ENCODE data around the gene CMSS1. TPM values are rescaled to one million over a fixed set of nuclear protein-coding genes. Genes with fewer than 3 reads are reported as not detected.
"Not testable (repeated sequence)": the region's sequence is repeated elsewhere in the genome, so short reads cannot be mapped to it uniquely, and the experiment has no call there.

Gene CMSS1
- total and polyA plus RNA-seq, 2 of the 13 experiments (the other 11 are each of a cell fraction or from before 2014, with no cell fraction given) = 6.4 to 48.7 TPM

DNA sequence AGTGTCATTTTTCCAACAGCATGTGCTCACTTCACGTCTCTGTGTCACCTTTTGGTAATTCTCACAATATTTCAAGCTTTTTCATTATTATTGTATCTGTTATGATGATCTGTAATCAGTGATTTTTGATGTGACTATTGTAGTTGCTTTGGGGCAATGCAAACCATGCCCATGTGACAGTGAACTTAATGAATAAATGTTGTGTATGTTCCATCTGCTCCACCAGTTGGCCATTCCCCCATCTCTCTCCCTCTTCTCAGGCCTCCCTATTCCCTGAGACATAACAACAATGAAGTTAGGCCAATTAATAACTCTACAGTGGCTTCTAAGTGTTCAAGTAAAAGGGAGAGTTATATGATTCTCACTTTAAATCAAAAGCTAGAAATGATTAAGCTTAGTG, 410.6 kb downstream of the CMSS1 start:
- intact Hi-C loops (cut with micrococcal nuclease; ENCODE audit: unreplicated experiment) = no loop called here
- TF ChIP-seq, protein P1, sequence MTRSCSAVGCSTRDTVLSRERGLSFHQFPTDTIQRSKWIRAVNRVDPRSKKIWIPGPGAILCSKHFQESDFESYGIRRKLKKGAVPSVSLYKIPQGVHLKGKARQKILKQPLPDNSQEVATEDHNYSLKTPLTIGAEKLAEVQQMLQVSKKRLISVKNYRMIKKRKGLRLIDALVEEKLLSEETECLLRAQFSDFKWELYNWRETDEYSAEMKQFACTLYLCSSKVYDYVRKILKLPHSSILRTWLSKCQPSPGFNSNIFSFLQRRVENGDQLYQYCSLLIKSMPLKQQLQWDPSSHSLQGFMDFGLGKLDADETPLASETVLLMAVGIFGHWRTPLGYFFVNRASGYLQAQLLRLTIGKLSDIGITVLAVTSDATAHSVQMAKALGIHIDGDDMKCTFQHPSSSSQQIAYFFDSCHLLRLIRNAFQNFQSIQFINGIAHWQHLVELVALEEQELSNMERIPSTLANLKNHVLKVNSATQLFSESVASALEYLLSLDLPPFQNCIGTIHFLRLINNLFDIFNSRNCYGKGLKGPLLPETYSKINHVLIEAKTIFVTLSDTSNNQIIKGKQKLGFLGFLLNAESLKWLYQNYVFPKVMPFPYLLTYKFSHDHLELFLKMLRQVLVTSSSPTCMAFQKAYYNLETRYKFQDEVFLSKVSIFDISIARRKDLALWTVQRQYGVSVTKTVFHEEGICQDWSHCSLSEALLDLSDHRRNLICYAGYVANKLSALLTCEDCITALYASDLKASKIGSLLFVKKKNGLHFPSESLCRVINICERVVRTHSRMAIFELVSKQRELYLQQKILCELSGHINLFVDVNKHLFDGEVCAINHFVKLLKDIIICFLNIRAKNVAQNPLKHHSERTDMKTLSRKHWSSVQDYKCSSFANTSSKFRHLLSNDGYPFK (CRISPR knock-in tag; IDR thresholded peaks at IDR 0.05; ENCODE audit: borderline replicate concordance) = no peak
- TF ChIP-seq NFYC (CRISPR knock-in tag; IDR thresholded peaks at IDR 0.05) = no peak
- no peak for TF ChIP-seq ZNF251 (CRISPR knock-in tag; IDR thresholded peaks at IDR 0.05)
- TF ChIP-seq ZNF891 (CRISPR knock-in tag; IDR thresholded peaks at IDR 0.05) = no peak
- no peak for TF ChIP-seq ZFYVE20 (CRISPR knock-in tag; IDR thresholded peaks at IDR 0.05; ENCODE audit: borderline replicate concordance, low read depth)
- TF ChIP-seq HDAC2 (CRISPR knock-in tag; IDR thresholded peaks at IDR 0.05) = no peak
- Histone ChIP-seq H3K79me2 (ENCODE audit: insufficient read depth, low read length) (no peaks in the 10 kb centered on the region), H2AFZ (ENCODE audit: low read length) (no peak overlapping the region), H3K9me3 (ENCODE audit: low read length) (no peaks in the 10 kb centered on the region), H3K36me3 (replicated peaks in 1 of 2; ENCODE audit: control insufficient read depth in 1 of 2, insufficient read depth in 2 of 2, low read length in 2 of 2) (no peaks in the 10 kb centered on the region), H3K27ac (ENCODE audit: extremely low read length, insufficient read depth, low read length) (no peak overlapping the region), H3K4me1 (ENCODE audit: insufficient read depth, low read length) (peaks cover 12% of the 10 kb centered on the region), H4K20me1 (ENCODE audit: insufficient read depth, low read length) (no peaks in the 10 kb centered on the region), H3K9ac (ENCODE audit: insufficient read depth, low read depth, low read length) (no peak overlapping the region), H3K4me2 (ENCODE audit: low read depth, low read length) (no peak overlapping the region), H3K4me3 (replicated peaks in 1 of 3; ENCODE audit: insufficient read depth in 1 of 3, low read depth in 2 of 3, low read length in 3 of 3) (no peak overlapping the region), H3K27me3 (ENCODE audit: control insufficient read depth in 1 of 2, insufficient read depth in 2 of 2, low read length in 2 of 2) (no peaks in the 10 kb centered on the region)
- ChIA-PET CTCF (ENCODE audit: low intra/inter-chr PET ratio, low total read pairs) (no interaction called here), POLR2A (no interaction called here)
- ATAC-seq = no peak
- BruUV-seq (replicated peaks) = no TSS peak
- WGBS (ENCODE audit: low lambda C conversion rate) = 52% methylated on average over 1 of the region's 1 CpG
- in situ Hi-C loops (cut with HindIII; ENCODE audit: extremely low pct_ligation_motif_present, low pct_unique_long_range_greater_than_20kb) = no loop called here
- no peak for DNase-seq (ENCODE audit: low spot score)
- no peak for FAIRE-seq

DNA sequence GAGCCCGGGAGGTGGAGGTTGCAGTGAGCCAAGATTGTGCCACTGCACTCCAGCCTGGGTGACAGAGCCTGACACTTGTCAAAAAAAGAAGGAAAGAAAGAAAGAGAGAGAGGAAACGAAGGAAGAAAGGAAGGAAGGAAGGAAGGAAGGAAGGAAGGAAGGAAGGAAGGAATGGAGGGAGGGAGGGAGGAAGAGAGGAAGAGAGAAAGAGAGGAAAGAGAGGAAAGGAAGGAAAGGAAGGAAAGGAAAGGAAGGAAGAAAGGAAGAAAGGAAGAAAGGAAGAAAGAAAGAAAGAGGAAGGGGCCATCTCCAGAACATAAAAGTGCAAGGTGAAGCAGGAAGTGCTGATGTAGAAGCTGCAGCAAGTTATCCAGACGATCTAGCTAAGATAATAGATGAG, 411.5 kb downstream of the CMSS1 start:
- FAIRE-seq; in situ Hi-C loops (cut with HindIII; ENCODE audit: extremely low pct_ligation_motif_present, low pct_unique_long_range_greater_than_20kb): not testable (repeated sequence)

More for the DNA sequence above, 411.5 kb downstream of the CMSS1 start:
- H3K4me1 ChIP-seq (ENCODE audit: insufficient read depth, low read length) = peaks cover 18% of the 10 kb centered on the region
- H3K36me3 ChIP-seq (replicated peaks in 1 of 2; ENCODE audit: control insufficient read depth in 1 of 2, insufficient read depth in 2 of 2, low read length in 2 of 2); BruUV-seq (replicated peaks); CTCF ChIA-PET (ENCODE audit: low intra/inter-chr PET ratio, low total read pairs); H3K27me3 ChIP-seq (ENCODE audit: control insufficient read depth in 1 of 2, insufficient read depth in 2 of 2, low read length in 2 of 2); intact Hi-C loops (cut with micrococcal nuclease; ENCODE audit: unreplicated experiment); H2AFZ ChIP-seq (ENCODE audit: low read length); H3K79me2 ChIP-seq (ENCODE audit: insufficient read depth, low read length); H3K9ac ChIP-seq (ENCODE audit: insufficient read depth, low read depth, low read length); H3K4me2 ChIP-seq (ENCODE audit: low read depth, low read length); ATAC-seq; H3K27ac ChIP-seq (ENCODE audit: extremely low read length, insufficient read depth, low read length); DNase-seq (ENCODE audit: low spot score); H3K4me3 ChIP-seq (replicated peaks in 1 of 3; ENCODE audit: insufficient read depth in 1 of 3, low read depth in 2 of 3, low read length in 3 of 3); H3K9me3 ChIP-seq (ENCODE audit: low read length); H4K20me1 ChIP-seq (ENCODE audit: insufficient read depth, low read length): not testable (repeated sequence)
- POLR2A ChIA-PET = interaction anchor here (1.0 kb wide), 1 partner anchor 398 kb away, joined by 4 read pairs; no protein-coding TSS in a partner anchor
- TF ChIP-seq, protein P2, sequence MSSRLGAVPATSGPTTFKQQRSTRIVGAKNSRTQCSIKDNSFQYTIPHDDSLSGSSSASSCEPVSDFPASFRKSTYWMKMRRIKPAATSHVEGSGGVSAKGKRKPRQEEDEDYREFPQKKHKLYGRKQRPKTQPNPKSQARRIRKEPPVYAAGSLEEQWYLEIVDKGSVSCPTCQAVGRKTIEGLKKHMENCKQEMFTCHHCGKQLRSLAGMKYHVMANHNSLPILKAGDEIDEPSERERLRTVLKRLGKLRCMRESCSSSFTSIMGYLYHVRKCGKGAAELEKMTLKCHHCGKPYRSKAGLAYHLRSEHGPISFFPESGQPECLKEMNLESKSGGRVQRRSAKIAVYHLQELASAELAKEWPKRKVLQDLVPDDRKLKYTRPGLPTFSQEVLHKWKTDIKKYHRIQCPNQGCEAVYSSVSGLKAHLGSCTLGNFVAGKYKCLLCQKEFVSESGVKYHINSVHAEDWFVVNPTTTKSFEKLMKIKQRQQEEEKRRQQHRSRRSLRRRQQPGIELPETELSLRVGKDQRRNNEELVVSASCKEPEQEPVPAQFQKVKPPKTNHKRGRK (CRISPR knock-in tag; IDR thresholded peaks at IDR 0.05) = 0 out of 2 replicates have a peak, but pooled peaks have one; percentile 50
- 46% methylated on average over 3 of the region's 3 CpGs for WGBS (ENCODE audit: low lambda C conversion rate)

Data from HepG2 (cell line).